ENCODE measurements around the gene TMTC2. TPM values are rescaled to one million over a fixed set of nuclear protein-coding genes. Genes with fewer than 3 reads are reported as not detected.

TMTC2 gene
- total RNA-seq, 6 experiments from 2014 or later = 0.74 to 1.9 (median 0.96) TPM

DNA sequence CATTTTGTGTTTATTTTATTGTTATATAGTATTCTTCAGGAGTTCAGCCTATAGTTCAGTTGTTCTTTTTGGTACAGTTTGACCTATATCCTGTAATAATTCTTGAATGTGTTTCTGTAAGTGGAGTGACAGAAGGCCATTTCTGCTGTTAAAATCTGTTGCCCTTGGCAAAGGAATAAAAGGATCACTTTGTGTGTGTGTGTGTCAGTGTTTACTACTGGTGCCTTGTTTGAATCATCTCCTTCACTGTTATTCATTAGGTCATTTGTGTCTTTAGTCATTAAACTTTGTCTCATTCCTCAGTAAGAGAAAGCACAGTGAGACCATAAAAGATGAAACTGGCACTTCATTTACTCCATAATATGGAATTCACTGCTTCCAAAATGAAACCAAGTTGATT lies 130.7 kb downstream of the TMTC2 start:
- Histone ChIP-seq H3K4me3 (no peak overlapping the region), H3K9me3 (no peaks in the 10 kb centered on the region), H3K27me3 (no peaks in the 10 kb centered on the region), H3K27ac (no peak overlapping the region), H3K4me1 (no peaks in the 10 kb centered on the region), H3K36me3 (no peaks in the 10 kb centered on the region)
- DNase-seq = no peak
- TF ChIP-seq POLR2A (IDR thresholded peaks at IDR 0.05) = no peak
- TF ChIP-seq, protein P1, sequence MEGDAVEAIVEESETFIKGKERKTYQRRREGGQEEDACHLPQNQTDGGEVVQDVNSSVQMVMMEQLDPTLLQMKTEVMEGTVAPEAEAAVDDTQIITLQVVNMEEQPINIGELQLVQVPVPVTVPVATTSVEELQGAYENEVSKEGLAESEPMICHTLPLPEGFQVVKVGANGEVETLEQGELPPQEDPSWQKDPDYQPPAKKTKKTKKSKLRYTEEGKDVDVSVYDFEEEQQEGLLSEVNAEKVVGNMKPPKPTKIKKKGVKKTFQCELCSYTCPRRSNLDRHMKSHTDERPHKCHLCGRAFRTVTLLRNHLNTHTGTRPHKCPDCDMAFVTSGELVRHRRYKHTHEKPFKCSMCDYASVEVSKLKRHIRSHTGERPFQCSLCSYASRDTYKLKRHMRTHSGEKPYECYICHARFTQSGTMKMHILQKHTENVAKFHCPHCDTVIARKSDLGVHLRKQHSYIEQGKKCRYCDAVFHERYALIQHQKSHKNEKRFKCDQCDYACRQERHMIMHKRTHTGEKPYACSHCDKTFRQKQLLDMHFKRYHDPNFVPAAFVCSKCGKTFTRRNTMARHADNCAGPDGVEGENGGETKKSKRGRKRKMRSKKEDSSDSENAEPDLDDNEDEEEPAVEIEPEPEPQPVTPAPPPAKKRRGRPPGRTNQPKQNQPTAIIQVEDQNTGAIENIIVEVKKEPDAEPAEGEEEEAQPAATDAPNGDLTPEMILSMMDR (IDR thresholded peaks at IDR 0.05) = no peak
- ATAC-seq = no peak
- intact Hi-C loops (cut with DNase I) = no loop called here

DNA sequence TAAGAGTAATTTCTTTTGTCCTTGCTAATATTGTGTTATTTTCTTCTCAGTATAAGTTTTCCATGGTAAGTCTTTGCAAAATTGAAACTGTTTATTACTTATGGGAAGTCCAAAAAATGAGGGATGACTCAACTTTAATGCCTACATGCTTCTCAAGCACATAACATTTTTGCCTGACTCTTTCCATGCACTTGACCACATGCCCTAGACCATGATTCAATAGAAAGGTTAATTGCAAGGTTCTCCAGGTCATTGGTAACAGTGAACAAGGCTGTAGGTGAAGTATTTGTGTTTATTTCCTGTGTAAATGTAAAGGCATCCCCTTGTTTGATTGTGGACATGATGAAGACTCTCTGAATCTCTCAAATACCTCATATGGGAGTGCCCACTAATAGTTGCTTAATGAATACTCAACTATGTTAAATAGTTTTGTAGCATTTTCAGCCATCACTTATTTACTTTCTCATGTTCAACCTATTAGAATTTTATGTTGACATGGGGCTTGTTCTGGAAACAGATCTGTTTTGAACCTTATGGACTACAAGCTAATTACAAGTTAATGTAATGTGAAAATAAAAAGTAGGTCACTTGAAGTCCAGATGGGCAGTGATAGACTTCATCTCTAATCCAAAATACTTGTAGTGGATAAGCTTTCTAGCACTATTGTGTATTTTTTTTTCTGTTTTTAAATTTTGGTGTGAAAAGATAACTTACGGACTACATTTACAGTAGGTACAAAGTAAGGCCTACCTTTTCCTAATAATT lies 131.7 kb downstream of the TMTC2 start:
- Histone ChIP-seq H3K4me1 (no peaks in the 10 kb centered on the region), H3K36me3 (no peaks in the 10 kb centered on the region), H3K27me3 (no peaks in the 10 kb centered on the region), H3K4me3 (no peak overlapping the region), H3K9me3 (no peaks in the 10 kb centered on the region), H3K27ac (no peak overlapping the region)
- DNase-seq = no peak
- intact Hi-C loops (cut with DNase I) = no loop called here
- no peak for ATAC-seq
- TF ChIP-seq POLR2A (IDR thresholded peaks at IDR 0.05) = no peak
- TF ChIP-seq, protein P1 (IDR thresholded peaks at IDR 0.05) = no peak
- WGBS (ENCODE audit: insufficient coverage, low coverage, low lambda C conversion rate, missing lambda C conversion rate) = 100% methylated on average over 1 of the region's 1 CpG

GRCh38 chr12:82826505-82826904 lies 139.8 kb downstream of the TMTC2 start:
- Histone ChIP-seq H3K4me3 (no peak overlapping the region), H3K4me1 (no peaks in the 10 kb centered on the region), H3K36me3 (no peaks in the 10 kb centered on the region), H3K27ac (no peak overlapping the region), H3K9me3 (no peaks in the 10 kb centered on the region), H3K27me3 (no peaks in the 10 kb centered on the region)
- DNase-seq (no peak), ATAC-seq (no peak)
- intact Hi-C loops (cut with DNase I) = no loop called here
- no peak for TF ChIP-seq POLR2A (IDR thresholded peaks at IDR 0.05)
- TF ChIP-seq, protein P1 (IDR thresholded peaks at IDR 0.05) = no peak

GRCh38 chr12:82832096-82832495 lies 145.4 kb downstream of the TMTC2 start:
- intact Hi-C loops (cut with DNase I) = no loop called here
- no peaks in the 10 kb centered on the region for H3K27me3 ChIP-seq
- no peaks in the 10 kb centered on the region for H3K9me3 ChIP-seq
- 70% methylated on average over 2 of the region's 2 CpGs for WGBS (ENCODE audit: insufficient coverage, low coverage, low lambda C conversion rate, missing lambda C conversion rate)
- DNase-seq (no peak), ATAC-seq (no peak)
- TF ChIP-seq, protein P1 (IDR thresholded peaks at IDR 0.05) = no peak
- TF ChIP-seq POLR2A (IDR thresholded peaks at IDR 0.05) = no peak
- H3K4me1 ChIP-seq = no peaks in the 10 kb centered on the region
- H3K4me3 ChIP-seq = no peak overlapping the region
- no peaks in the 10 kb centered on the region for H3K36me3 ChIP-seq
- no peak overlapping the region for H3K27ac ChIP-seq

DNA sequence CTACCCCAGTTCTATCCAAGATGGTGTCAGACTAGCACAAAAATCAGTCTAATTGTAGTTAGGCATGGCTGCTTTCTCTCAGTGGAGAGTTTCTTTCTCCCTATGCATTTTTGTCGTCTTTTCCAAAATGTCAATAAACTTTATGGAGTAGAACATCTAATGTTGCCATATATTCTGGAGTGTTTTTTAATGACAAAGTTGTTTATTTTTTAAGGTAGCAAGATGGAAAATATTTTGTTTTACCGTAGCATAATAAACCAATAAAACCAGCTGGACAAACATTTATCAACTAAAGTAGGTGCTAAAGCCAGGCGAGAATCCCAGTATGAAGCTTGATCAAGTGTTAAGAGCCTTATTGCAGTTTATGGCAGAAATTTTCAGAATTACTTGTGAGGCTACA lies 146.3 kb downstream of the TMTC2 start:
- 84% methylated on average over 3 of the region's 3 CpGs for WGBS (ENCODE audit: insufficient coverage, low coverage, low lambda C conversion rate, missing lambda C conversion rate)
- no peaks in the 10 kb centered on the region for H3K36me3 ChIP-seq
- no peak overlapping the region for H3K4me3 ChIP-seq
- intact Hi-C loops (cut with DNase I) = no loop called here
- DNase-seq = no peak
- ATAC-seq = no peak
- H3K9me3 ChIP-seq = no peaks in the 10 kb centered on the region
- TF ChIP-seq POLR2A (IDR thresholded peaks at IDR 0.05) = no peak
- TF ChIP-seq, protein P1 (IDR thresholded peaks at IDR 0.05) = no peak
- H3K27me3 ChIP-seq = no peaks in the 10 kb centered on the region
- no peaks in the 10 kb centered on the region for H3K4me1 ChIP-seq
- no peak overlapping the region for H3K27ac ChIP-seq
